ENCODE measurements around the gene PERM1. TPM values are rescaled to one million over a fixed set of nuclear protein-coding genes. Genes with fewer than 3 reads are reported as not detected.

Gene PERM1
- total and polyA plus RNA-seq, 2 of the 13 experiments (the other 11 are each of a cell fraction or from before 2014, with no cell fraction given): 0.04 to 0.29 TPM

GRCh38 chr1:975896-976683 is 5.8 kb downstream of the PERM1 start (continued):
- TF ChIP-seq NFAT5 (CRISPR knock-in tag; IDR thresholded peaks at IDR 0.05) (0 out of 2 replicates have a peak, but pooled peaks have one; percentile 48), CEBPB (IDR thresholded peaks at IDR 0.05; ENCODE audit: borderline replicate concordance, low read depth, low read length) (no peak), TRIM24 (CRISPR knock-in tag; IDR thresholded peaks at IDR 0.05) (no peak), ZEB1 (IDR thresholded peaks at IDR 0.05; ENCODE audit: insufficient replicate concordance, low read depth) (no peak), LCORL (IDR thresholded peaks at IDR 0.05) (no peak), LCORL (CRISPR knock-in tag; IDR thresholded peaks at IDR 0.05) (peak; percentile 66), TOE1 (CRISPR knock-in tag; IDR thresholded peaks at IDR 0.05) (no peak), ZBTB34 (CRISPR knock-in tag; IDR thresholded peaks at IDR 0.05) (no peak), ZNF792 (CRISPR knock-in tag; IDR thresholded peaks at IDR 0.05) (no peak), RBAK (CRISPR knock-in tag; IDR thresholded peaks at IDR 0.05) (no peak), MIER2 (CRISPR knock-in tag; IDR thresholded peaks at IDR 0.05) (no peak), ZNF414 (CRISPR knock-in tag; IDR thresholded peaks at IDR 0.05) (no peak), CBX2 (IDR thresholded peaks at IDR 0.05; ENCODE audit: low read depth, low read length) (no peak), CBX2 (CRISPR knock-in tag; IDR thresholded peaks at IDR 0.05; ENCODE audit: low read depth) (no peak), PLRG1 (conservative IDR thresholded peaks at IDR 0.05) (no peak), TBP (CRISPR knock-in tag; IDR thresholded peaks at IDR 0.05) (no peak), ZBTB14 (CRISPR knock-in tag; IDR thresholded peaks at IDR 0.05) (no peak), NRL (CRISPR knock-in tag; IDR thresholded peaks at IDR 0.05; ENCODE audit: borderline replicate concordance) (no peak), HNF4G (IDR thresholded peaks at IDR 0.05; ENCODE audit: borderline replicate concordance, low read depth, low read length) (no peak), HNF4G (CRISPR knock-in tag; IDR thresholded peaks at IDR 0.05; ENCODE audit: borderline replicate concordance, low read depth) (no peak), PHB2 (IDR thresholded peaks at IDR 0.05; ENCODE audit: partially characterized antibody) (no peak), HDAC6 (IDR thresholded peaks at IDR 0.05; ENCODE audit: low read depth, low read length) (no peak), ZSCAN9 (CRISPR knock-in tag; IDR thresholded peaks at IDR 0.05; ENCODE audit: borderline replicate concordance) (no peak), RXRA (CRISPR knock-in tag; IDR thresholded peaks at IDR 0.05) (no peak), ZNF468 (CRISPR knock-in tag; IDR thresholded peaks at IDR 0.05) (no peak)
